ENCODE results near the gene RBBP7. TPM values are rescaled to one million over a fixed set of nuclear protein-coding genes. Genes with fewer than 3 reads are reported as not detected.

Gene RBBP7
- total RNA-seq = 100 to 1,000 TPM; 149 to 150 TPM

DNA sequence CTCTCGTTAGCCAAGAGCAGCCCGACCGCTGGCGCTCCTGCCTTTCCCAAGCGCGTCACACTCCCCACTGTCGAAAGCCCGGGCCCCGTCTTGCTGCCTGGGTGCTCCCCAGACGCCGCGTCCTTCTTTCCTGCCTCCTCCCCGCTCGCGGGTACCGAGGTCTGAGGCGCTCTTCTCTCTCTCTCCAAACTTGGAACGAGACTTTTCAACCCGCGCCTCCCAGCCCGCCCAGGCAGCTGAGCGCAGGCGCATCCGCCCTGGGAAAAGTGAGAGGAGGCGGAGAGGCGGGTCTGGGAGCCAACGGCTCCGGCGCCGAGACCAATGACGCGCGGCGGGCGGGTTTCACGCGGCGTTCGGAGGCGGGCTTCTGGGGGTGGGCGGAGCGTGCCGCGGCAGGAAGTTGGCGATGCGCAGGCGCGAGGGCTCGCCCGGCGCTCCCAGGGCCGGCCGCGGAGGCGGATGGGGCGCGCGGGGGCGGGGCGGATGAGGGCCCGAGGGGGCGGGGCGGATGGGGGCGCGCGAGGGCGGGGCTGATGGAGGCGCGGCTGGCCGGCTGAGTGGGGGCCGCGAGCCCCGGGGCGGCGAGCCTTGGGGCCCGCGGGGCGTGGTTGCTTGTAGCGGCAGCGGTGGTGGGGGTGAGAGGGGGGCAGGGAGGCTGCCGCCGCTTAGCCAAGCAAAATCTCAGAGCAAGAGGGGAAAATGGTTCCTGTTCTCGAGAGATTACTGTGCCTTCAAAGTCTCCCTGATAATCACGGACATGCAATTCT lies at the start of gene RBBP7:
RBBP7 (minus strand) TSS at position 268 of the 767 bp plus-strand sequence. CDS start 309 bp downstream, outside the sequence.
- H3K4me3 Mint-ChIP-seq = peak within 1 kb of the TSS; percentile 94
- peaks cover 7% of the 10 kb centered on the region for H3K36me3 Mint-ChIP-seq
- ATAC-seq (ENCODE audit: low read depth) (peak; percentile 83), DNase-seq (peak; percentile 94)
- no peaks in the 10 kb centered on the region for H3K27me3 Mint-ChIP-seq
- H3K27ac Mint-ChIP-seq = peak within 1 kb of the TSS; percentile 98
- no peaks in the 10 kb centered on the region for H3K9me3 Mint-ChIP-seq
- peaks cover 17% of the 10 kb centered on the region for H3K4me1 Mint-ChIP-seq
- POLR2A ChIA-PET = interaction anchor here (2.2 kb wide), 1 partner anchor 12 kb away, joined by 10 read pairs; no protein-coding TSS in a partner anchor

DNA sequence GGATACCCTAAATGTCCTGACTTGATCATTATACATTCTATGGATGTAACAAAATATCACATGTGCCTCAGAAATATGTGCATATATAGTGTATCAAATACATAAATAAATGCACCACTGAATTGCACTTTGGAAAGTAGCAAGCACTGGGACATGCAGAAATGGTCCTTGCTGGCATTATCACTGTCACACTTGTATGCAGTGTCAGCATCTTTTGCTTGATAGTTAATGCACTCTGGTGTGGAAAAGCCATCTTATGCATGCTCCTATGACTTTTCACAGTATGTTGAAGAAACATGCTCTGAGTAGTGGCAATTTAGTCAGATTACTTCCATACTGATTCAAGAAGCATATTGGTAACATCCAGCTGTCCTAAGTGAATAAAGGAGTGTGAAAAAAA lies 48.8 kb upstream of the RBBP7 start:
- no peak for ATAC-seq (ENCODE audit: low read depth)
- Mint-ChIP-seq H3K4me1 (no peaks in the 10 kb centered on the region), H3K36me3 (no peaks in the 10 kb centered on the region), H3K4me3 (no peak overlapping the region), H3K9me3 (no peaks in the 10 kb centered on the region), H3K27ac (no peak overlapping the region), H3K27me3 (peaks cover 4% of the 10 kb centered on the region)
- POLR2A ChIA-PET = no interaction called here
- DNase-seq = no peak

DNA sequence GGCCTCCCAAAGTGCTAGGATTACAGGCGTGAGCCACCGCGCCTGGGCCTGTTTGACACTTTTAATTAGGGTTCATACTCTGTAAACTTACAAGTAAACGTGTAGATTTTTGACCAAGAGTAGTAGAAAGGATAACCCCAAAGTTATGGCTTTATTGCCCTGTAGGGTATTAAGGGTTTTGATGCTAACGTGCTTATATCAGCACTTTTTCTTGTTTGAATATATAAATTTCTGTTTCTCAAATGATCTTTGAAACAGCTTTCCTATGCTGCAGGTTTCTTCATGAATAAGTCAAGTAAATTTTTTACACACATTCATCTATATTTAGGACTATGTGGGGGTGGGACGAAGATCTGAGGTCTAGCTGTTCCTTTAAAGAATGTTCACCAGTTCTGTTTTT lies 47.0 kb upstream of the RBBP7 start:
- Mint-ChIP-seq H3K4me1 (no peaks in the 10 kb centered on the region), H3K36me3 (no peaks in the 10 kb centered on the region), H3K27ac (no peak overlapping the region), H3K4me3 (no peak overlapping the region), H3K9me3 (no peaks in the 10 kb centered on the region), H3K27me3 (peaks cover 2% of the 10 kb centered on the region)
- DNase-seq = no peak
- no peak for ATAC-seq (ENCODE audit: low read depth)
- POLR2A ChIA-PET = no interaction called here

DNA sequence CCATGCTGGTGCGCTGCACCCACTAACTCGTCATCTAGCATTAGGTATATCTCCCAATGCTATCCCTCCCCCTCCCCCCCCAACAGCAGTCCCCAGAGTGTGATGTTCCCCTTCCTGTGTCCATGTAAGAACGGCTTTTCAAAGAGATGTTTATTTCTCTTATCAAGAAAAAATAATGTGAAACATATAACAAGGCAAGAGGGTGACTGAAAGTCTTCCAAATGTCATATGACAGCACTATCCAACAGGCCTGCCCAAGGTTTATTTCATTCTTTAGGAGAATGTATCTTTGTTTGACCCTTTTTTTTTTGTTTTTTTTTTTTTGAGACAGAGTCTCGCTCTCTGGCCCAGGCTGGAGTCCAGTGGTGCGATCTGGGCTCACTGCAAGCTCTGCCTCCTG lies 46.4 kb upstream of the RBBP7 start:
- no peaks in the 10 kb centered on the region for H3K36me3 Mint-ChIP-seq

DNA sequence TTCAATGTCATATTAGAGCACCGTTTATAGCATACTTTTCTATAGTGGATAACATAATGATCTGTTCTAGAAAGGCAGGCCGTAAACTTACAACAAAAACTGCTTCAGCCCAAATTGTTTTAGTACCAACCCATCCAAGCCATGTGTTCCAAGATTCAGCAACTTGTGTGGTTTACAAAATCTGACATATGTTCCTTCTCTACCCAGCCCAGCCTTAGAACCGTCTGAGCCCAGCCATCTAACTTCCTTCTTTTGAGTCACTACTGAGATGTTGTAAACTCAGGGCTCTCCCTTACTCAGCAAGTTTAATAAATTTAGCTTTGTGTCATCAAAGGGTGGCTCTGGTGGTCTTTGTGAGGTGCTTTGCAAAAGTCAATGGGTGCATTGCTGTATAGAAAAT lies 43.9 kb upstream of the RBBP7 start:
- DNase-seq (no peak), ATAC-seq (ENCODE audit: low read depth) (no peak)
- Mint-ChIP-seq H3K36me3 (no peaks in the 10 kb centered on the region), H3K4me3 (no peak overlapping the region), H3K9me3 (no peaks in the 10 kb centered on the region), H3K27ac (no peak overlapping the region), H3K4me1 (no peaks in the 10 kb centered on the region), H3K27me3 (no peaks in the 10 kb centered on the region)
- POLR2A ChIA-PET = no interaction called here

More for the DNA sequence above, 46.4 kb upstream of the RBBP7 start:
- Mint-ChIP-seq H3K4me1 (no peaks in the 10 kb centered on the region), H3K4me3 (no peak overlapping the region), H3K9me3 (no peaks in the 10 kb centered on the region), H3K27ac (no peak overlapping the region), H3K27me3 (no peaks in the 10 kb centered on the region)
- ATAC-seq (ENCODE audit: low read depth) = no peak
- DNase-seq = no peak
- POLR2A ChIA-PET = no interaction called here

DNA sequence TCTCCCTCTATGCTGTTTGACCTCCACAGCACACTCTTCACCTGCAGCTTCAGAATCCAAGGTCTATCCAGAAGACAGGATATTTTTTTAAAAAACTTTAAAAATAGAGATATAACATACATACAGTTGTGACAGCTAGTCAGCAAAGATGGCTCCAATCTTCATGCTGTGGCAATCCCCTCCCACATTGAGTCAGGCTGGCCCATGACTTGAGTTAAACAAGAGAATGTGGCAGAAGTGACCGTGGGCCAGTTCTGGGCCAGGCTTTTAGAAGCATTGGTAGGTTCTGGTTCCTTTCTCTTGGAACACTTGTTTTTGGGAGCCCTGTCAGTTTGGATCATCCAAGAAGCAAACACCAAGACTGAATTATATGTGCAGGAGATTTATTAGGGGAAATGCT lies 40.2 kb upstream of the RBBP7 start:
- POLR2A ChIA-PET = no interaction called here
- no peaks in the 10 kb centered on the region for H3K9me3 Mint-ChIP-seq
- H3K27ac Mint-ChIP-seq = no peak overlapping the region
- no peaks in the 10 kb centered on the region for H3K4me1 Mint-ChIP-seq
- H3K36me3 Mint-ChIP-seq = no peaks in the 10 kb centered on the region
- H3K27me3 Mint-ChIP-seq = no peaks in the 10 kb centered on the region
- ATAC-seq (ENCODE audit: low read depth) (no peak), DNase-seq (no peak)
- no peak overlapping the region for H3K4me3 Mint-ChIP-seq

DNA sequence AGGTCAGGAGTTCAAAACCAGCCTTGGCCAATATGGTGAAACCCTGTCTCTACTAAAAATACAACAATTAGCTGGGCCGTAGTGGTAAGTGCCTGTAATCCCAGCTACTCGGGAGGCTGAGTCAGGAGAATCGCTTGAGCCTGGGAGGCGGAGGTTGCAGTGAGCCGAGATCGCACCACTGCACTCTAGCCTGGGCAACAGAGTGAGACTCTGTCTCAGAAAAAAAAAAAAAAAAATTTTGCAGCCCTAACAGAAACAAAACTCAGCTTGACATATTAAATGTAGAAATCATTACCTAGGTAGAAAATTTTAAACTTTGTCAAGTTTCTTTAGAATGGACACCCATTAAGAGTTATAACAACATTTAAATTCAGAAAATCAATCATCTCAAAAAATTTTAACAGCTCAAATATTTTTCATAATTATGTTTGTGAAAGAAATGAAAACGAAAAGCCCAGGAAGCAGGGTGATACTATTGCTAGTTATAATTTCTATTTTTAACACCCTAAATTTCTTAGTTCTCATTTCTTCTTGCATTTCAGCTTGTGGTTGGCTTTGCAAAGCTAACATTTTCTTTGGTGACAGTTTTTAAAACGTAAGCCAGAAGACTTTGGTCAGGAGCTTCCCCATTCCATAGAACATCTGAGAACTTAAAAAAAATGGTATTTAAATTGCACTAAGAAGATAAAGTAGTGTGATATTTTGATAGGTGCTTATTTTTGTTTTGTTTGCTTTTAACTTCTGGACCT lies 33.3 kb upstream of the RBBP7 start:
- Mint-ChIP-seq H3K27me3 (peaks cover 2% of the 10 kb centered on the region), H3K4me3 (no peak overlapping the region), H3K4me1 (no peaks in the 10 kb centered on the region), H3K9me3 (no peaks in the 10 kb centered on the region), H3K36me3 (no peaks in the 10 kb centered on the region), H3K27ac (no peak overlapping the region)
- ATAC-seq (ENCODE audit: low read depth) (no peak), DNase-seq (no peak)
- POLR2A ChIA-PET = interaction anchor here (0.6 kb wide), 1 partner anchor 36 kb away, joined by 4 read pairs; no protein-coding TSS in a partner anchor

DNA sequence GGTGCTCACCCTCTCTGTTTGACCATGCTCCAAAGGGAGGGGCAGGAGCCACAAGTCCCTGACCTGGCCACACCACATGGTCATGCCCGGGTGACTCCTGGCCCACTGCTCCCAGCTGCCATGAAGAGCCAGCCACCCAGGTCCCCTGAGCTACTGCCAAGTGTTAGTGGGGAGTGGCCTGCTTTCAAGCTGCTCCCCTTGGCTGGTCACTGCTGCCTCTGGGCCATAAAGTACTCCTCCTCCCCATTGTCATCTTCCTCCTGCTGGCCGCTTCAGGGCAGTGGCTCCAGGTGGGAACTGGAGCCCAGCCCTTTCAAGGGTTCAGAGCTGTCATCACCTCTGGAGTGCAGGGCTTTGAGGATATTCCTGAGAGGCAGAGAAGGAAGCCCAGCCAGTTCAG lies 27.3 kb upstream of the RBBP7 start:
- DNase-seq = no peak
- Mint-ChIP-seq H3K4me3 (no peak overlapping the region), H3K27me3 (peaks cover 3% of the 10 kb centered on the region), H3K27ac (no peak overlapping the region), H3K9me3 (no peaks in the 10 kb centered on the region), H3K4me1 (peaks cover 5% of the 10 kb centered on the region), H3K36me3 (no peaks in the 10 kb centered on the region)
- no peak for ATAC-seq (ENCODE audit: low read depth)
- POLR2A ChIA-PET = no interaction called here

DNA sequence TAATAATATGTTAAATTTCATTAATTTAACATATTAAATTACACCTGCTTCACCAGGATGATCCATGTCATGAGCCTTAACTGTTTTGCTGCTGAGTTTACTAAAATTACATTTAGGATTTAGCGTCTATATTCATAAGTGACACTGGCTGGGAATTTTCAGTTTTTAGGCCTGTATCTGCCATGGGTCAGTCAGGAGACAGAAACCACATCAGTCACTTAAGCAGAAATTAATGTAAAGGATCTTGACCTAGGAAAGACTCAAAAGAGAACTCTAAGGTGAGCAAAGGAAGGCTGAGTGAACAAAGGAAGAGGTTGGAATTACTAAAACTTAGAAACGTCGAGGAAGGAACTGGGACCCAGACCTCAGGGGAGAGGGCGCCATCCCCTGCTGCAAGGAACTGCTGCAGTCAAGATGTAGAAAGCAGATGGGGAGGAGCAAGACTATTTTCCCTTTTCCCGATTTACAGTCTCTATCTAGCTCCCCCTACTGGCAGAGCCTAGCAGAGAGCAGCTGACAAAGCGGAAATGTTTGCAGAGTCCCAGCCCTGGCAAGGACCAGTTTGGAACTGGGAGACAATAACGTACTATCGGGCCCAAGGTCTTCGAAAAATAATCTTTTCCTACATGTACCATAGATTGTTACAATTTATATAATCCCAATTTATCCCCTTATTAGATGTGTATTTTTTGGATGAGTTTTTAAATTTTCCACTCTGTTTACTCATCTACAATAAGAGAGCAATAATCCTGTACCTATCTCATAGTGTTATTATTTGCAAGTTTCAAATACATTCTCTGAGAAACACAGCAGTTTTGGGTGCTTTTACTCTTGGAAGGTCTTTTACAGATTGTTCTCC lies 22.6 kb upstream of the RBBP7 start:
- no peak overlapping the region for H3K27ac Mint-ChIP-seq
- no peak overlapping the region for H3K4me3 Mint-ChIP-seq
- DNase-seq (no peak), ATAC-seq (ENCODE audit: low read depth) (peak; percentile 57)
- peaks cover 9% of the 10 kb centered on the region for H3K27me3 Mint-ChIP-seq
- POLR2A ChIA-PET = no interaction called here
- peaks cover 14% of the 10 kb centered on the region for H3K4me1 Mint-ChIP-seq
- no peaks in the 10 kb centered on the region for H3K36me3 Mint-ChIP-seq
- H3K9me3 Mint-ChIP-seq = no peaks in the 10 kb centered on the region

DNA sequence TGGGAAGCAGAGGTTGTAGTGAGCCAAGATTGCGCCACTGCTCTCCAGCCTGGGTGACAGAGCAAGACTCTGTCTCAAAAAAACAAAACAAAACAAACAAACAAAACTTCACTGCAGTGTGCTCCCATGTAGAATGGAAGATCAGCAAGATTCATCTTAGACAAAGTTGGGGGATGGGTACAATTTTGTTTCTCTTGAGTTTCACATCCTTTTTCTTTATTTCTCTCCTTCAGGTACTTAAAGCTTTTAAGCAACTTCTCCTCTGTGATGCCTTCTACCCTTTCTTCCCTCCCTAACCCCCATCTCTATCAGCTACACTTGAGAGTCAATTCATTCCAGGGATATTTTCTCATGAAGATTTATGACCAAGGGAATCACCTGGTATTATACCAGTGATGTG lies 15.5 kb upstream of the RBBP7 start:
- ATAC-seq (ENCODE audit: low read depth) (no peak), DNase-seq (no peak)
- no peaks in the 10 kb centered on the region for H3K9me3 Mint-ChIP-seq
- H3K4me3 Mint-ChIP-seq = no peak overlapping the region
- peaks cover 8% of the 10 kb centered on the region for H3K27me3 Mint-ChIP-seq
- no peaks in the 10 kb centered on the region for H3K36me3 Mint-ChIP-seq
- no peak overlapping the region for H3K27ac Mint-ChIP-seq
- POLR2A ChIA-PET = interaction anchor here (0.7 kb wide), 1 partner anchor 18 kb away, joined by 8 read pairs; no protein-coding TSS in a partner anchor
- H3K4me1 Mint-ChIP-seq = peaks cover 12% of the 10 kb centered on the region

DNA sequence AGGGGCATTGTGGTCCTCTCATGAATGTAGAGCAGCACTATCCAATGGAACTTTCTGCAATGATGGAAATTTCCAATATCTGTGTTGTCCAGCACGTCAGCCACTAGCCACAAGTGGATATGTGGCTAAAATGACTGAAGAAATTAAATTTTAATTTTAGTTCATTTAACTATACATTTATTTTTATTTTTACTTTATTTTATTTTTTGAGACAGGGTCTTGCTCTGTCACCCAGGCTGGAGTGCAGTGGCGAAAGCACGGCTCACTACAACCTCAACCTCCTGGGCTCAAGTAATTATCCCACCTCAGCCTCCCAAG lies 13.3 kb upstream of the RBBP7 start:
- DNase-seq (no peak), ATAC-seq (ENCODE audit: low read depth) (no peak)
- no peak overlapping the region for H3K27ac Mint-ChIP-seq
- POLR2A ChIA-PET = interaction anchor here (2.1 kb wide), 1 partner anchor 13 kb away, joined by 10 read pairs; the partner anchor contains the start of gene RBBP7
- H3K27me3 Mint-ChIP-seq = peaks cover 2% of the 10 kb centered on the region
- no peak overlapping the region for H3K4me3 Mint-ChIP-seq
- no peaks in the 10 kb centered on the region for H3K9me3 Mint-ChIP-seq
- peaks cover 3% of the 10 kb centered on the region for H3K4me1 Mint-ChIP-seq
- no peaks in the 10 kb centered on the region for H3K36me3 Mint-ChIP-seq

DNA sequence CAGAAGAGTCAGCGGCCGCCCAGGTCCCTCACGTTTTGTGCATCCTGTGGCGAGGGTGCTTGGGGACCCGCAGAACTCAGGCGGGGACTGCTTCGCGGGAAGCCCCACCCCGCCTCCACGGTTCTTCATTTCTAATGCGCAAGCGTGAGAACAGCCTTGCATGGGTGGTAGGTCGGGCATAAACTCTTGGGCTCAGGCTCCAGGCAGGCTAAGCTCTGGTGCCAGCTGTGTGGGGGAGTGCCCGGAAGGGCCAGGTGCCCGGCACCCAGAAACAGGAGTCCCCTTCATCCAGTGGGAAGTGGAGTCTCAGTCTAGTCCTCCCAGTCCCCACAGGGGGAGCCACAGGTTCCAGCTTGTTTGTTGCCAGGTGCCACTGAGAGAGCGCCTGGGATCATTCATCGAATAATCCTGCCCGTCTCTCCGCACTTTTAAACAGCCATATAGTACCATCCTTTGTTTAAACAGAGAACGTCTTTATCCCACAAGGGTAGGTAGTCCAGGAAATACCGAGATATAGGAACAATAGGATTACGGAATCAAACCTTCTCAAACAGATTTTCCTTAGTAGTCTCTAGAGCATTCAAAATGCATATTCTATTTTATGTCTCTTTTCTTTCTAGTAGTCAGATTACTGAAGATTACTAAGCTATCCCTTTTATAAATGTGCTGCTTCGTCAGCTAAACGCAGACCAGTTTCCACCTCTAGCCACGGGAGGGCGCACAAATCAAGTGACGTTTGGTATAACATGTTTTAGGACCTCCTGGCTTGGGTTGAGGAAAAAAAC lies 12.7 kb upstream of the RBBP7 start:
- no peak overlapping the region for H3K27ac Mint-ChIP-seq
- DNase-seq (peak; percentile 60), ATAC-seq (ENCODE audit: low read depth) (peak; percentile 77)
- H3K36me3 Mint-ChIP-seq = no peaks in the 10 kb centered on the region
- POLR2A ChIA-PET = interaction anchor here (2.1 kb wide), 1 partner anchor 12 kb away, joined by 10 read pairs; the partner anchor contains the start of gene RBBP7
- no peaks in the 10 kb centered on the region for H3K9me3 Mint-ChIP-seq
- peaks cover 2% of the 10 kb centered on the region for H3K27me3 Mint-ChIP-seq
- peak overlapping the region; percentile 73 for H3K4me3 Mint-ChIP-seq
- peaks cover 3% of the 10 kb centered on the region for H3K4me1 Mint-ChIP-seq
